HG03354 (cell line): Measurements from ENCODE around the gene TBC1D8B.
A peak's percentile ranks its signal among the peaks of the same experiment; 100 is the strongest.

ENCODE experiments used
- ATAC-seq: cut with Tn5 transposase; IDR thresholded peaks from one replicate; pipeline ENCODE4 v1.9.1; 2021; ENCODE audit warnings: mild to moderate bottlenecking; ENCODE audit not compliant: unreplicated experiment, poor library complexity, severe bottlenecking

TBC1D8B gene

GRCh38 chrX:106894978-106895452 lies 92.5 kb downstream of the TBC1D8B start:
- no peak for ATAC-seq

GRCh38 chrX:106897259-106897658 lies 94.8 kb downstream of the TBC1D8B start:
- ATAC-seq: no peak

GRCh38 chrX:106898462-106898861 lies 96.0 kb downstream of the TBC1D8B start:
- ATAC-seq: peak; percentile 78

GRCh38 chrX:106899276-106899675 lies 96.8 kb downstream of the TBC1D8B start:
- no peak for ATAC-seq

- no peak for ATAC-seq
Observed at GRCh38 chrX:106899841-106900240, 97.4 kb downstream of the TBC1D8B start.

- ATAC-seq: no peak
Observed at GRCh38 chrX:106901341-106901740, 98.9 kb downstream of the TBC1D8B start.

- no peak for ATAC-seq
Observed at GRCh38 chrX:106901781-106902219, 99.3 kb downstream of the TBC1D8B start.

- no peak for ATAC-seq
Observed at GRCh38 chrX:106902684-106903083, 100.2 kb downstream of the TBC1D8B start.

GRCh38 chrX:106903291-106903824 lies 100.9 kb downstream of the TBC1D8B start, which contains the start of gene RIPPLY1:
RIPPLY1 (minus strand) TSS chrX:106903341; CDS start chrX:106903287, 54 bp downstream.
- ATAC-seq: no peak

- ATAC-seq: no peak
Observed at GRCh38 chrX:106903856-106904528, 101.5 kb downstream of the TBC1D8B start.

- no peak for ATAC-seq
Observed at GRCh38 chrX:106905064-106905708, 102.7 kb downstream of the TBC1D8B start.

GRCh38 chrX:106906361-106906760 lies 103.9 kb downstream of the TBC1D8B start:
- ATAC-seq: no peak

GRCh38 chrX:106912864-106913263 lies 110.4 kb downstream of the TBC1D8B start:
- ATAC-seq: no peak

GRCh38 chrX:106917830-106918500 lies 115.5 kb downstream of the TBC1D8B start:
- ATAC-seq: no peak

GRCh38 chrX:106919932-106920452 lies 117.5 kb downstream of the TBC1D8B start, which contains the start of gene CLDN2:
CLDN2 (plus strand) TSS chrX:106920402; CDS start chrX:106928229, 7,827 bp downstream.
- no peak for ATAC-seq

GRCh38 chrX:106921637-106922036 lies 119.2 kb downstream of the TBC1D8B start:
- no peak for ATAC-seq
